Measurements from ENCODE around the gene ESR2.
"Not testable (repeated sequence)": the region's sequence is repeated elsewhere in the genome, so short reads cannot be mapped to it uniquely, and the experiment has no call there.

The ESR2 gene

GRCh38 chr14:64049616-64050381 is 244.4 kb downstream of the ESR2 start:
- H3K36me3 Mint-ChIP-seq (ENCODE audit: low read depth): peaks cover 80% of the 10 kb centered on the region

GRCh38 chr14:64045091-64045490 is 249.1 kb downstream of the ESR2 start:
- TF ChIP-seq CTCF (IDR thresholded peaks at IDR 0.05): no peak
- H3K4me1 Mint-ChIP-seq: no peaks in the 10 kb centered on the region
- no peak for DNase-seq

More at GRCh38 chr14:64049616-64050381, 244.4 kb downstream of the ESR2 start:
- no peaks in the 10 kb centered on the region for H3K4me1 Mint-ChIP-seq
- peaks cover under 1% of the 10 kb centered on the region for H3K9me3 Mint-ChIP-seq
- TF ChIP-seq CTCF (IDR thresholded peaks at IDR 0.05): no peak
- no peak overlapping the region for H3K4me3 Mint-ChIP-seq
- no peak for DNase-seq
- no peaks in the 10 kb centered on the region for H3K27me3 Mint-ChIP-seq (ENCODE audit: low read depth, poor library complexity)
- H3K27ac Mint-ChIP-seq: no peak overlapping the region

GRCh38 chr14:64043296-64043695 is 250.9 kb downstream of the ESR2 start:
- not testable (repeated sequence) for H3K4me3 Mint-ChIP-seq; H3K4me1 Mint-ChIP-seq; H3K27ac Mint-ChIP-seq; DNase-seq; H3K27me3 Mint-ChIP-seq (ENCODE audit: low read depth, poor library complexity)
- peaks cover 28% of the 10 kb centered on the region for H3K9me3 Mint-ChIP-seq
- peaks cover 90% of the 10 kb centered on the region for H3K36me3 Mint-ChIP-seq (ENCODE audit: low read depth)

More at GRCh38 chr14:64045091-64045490, 249.1 kb downstream of the ESR2 start:
- peaks cover 19% of the 10 kb centered on the region for H3K9me3 Mint-ChIP-seq
- no peak overlapping the region for H3K4me3 Mint-ChIP-seq
- H3K27me3 Mint-ChIP-seq (ENCODE audit: low read depth, poor library complexity): no peaks in the 10 kb centered on the region
- H3K27ac Mint-ChIP-seq: no peak overlapping the region
- peaks cover 88% of the 10 kb centered on the region for H3K36me3 Mint-ChIP-seq (ENCODE audit: low read depth)

GRCh38 chr14:64040044-64040443 is 254.1 kb downstream of the ESR2 start:
- no peak for DNase-seq
- H3K9me3 Mint-ChIP-seq: peaks cover 42% of the 10 kb centered on the region
- H3K27me3 Mint-ChIP-seq (ENCODE audit: low read depth, poor library complexity): no peaks in the 10 kb centered on the region
- H3K36me3 Mint-ChIP-seq (ENCODE audit: low read depth): peaks cover 87% of the 10 kb centered on the region
- H3K27ac Mint-ChIP-seq: no peak overlapping the region
- no peaks in the 10 kb centered on the region for H3K4me1 Mint-ChIP-seq
- TF ChIP-seq CTCF (IDR thresholded peaks at IDR 0.05): no peak
- H3K4me3 Mint-ChIP-seq: no peak overlapping the region

GRCh38 chr14:64038841-64039542 is 255.2 kb downstream of the ESR2 start:
- DNase-seq: no peak
- Mint-ChIP-seq H3K36me3 (ENCODE audit: low read depth) (peaks cover 80% of the 10 kb centered on the region), H3K27me3 (ENCODE audit: low read depth, poor library complexity) (no peaks in the 10 kb centered on the region), H3K27ac (no peak overlapping the region), H3K4me3 (no peak overlapping the region), H3K9me3 (peaks cover 36% of the 10 kb centered on the region), H3K4me1 (no peaks in the 10 kb centered on the region)
- no peak for TF ChIP-seq CTCF (IDR thresholded peaks at IDR 0.05)

- H3K4me3 Mint-ChIP-seq; H3K27ac Mint-ChIP-seq; DNase-seq; H3K4me1 Mint-ChIP-seq; H3K27me3 Mint-ChIP-seq (ENCODE audit: low read depth, poor library complexity): not testable (repeated sequence)
- Mint-ChIP-seq H3K9me3 (peaks cover 32% of the 10 kb centered on the region), H3K36me3 (ENCODE audit: low read depth) (peaks cover 76% of the 10 kb centered on the region)
These were observed 256.1 kb downstream of the ESR2 start for GRCh38 chr14:64037869-64038745.

All from nephron progenitor cell (in vitro differentiated cells).